Lower leg skin (tissue), 4 donors: ENCODE data around the gene PTPRN2. TPM values are rescaled to one million over a fixed set of nuclear protein-coding genes. Genes with fewer than 3 reads are reported as not detected.

Experiments
- DNase-seq, 2 donors: peaks; one replicate each; pipeline ENCODE4 v3.0.0-alpha.2; 2019; ENCODE audit warnings: low spot score in 2 of 2
- H3K4me3 ChIP-seq: fragments of 200-600 bp; sonication (generic); 2 replicates; pipeline ENCODE4 v1.5.1; 2017; ENCODE audit warnings: mild to moderate bottlenecking, low read depth; ENCODE audit not compliant: poor library complexity, severe bottlenecking
- CTCF ChIP-seq, 3 donors: fragments of 450-650 bp; IDR thresholded peaks; one replicate each; pipeline ENCODE4 v1.5.1; 2016; ENCODE audit warnings: antibody characterized with exemption in 3 of 3, mild to moderate bottlenecking in 3 of 3, moderate library complexity in 2 of 3
- POLR2A ChIP-seq, 2 donors: fragments of 450-650 bp; IDR thresholded peaks; one replicate each; pipeline ENCODE4 v1.6.1; 2016 to 2017; ENCODE audit warnings: antibody characterized with exemption in 2 of 2, mild to moderate bottlenecking in 1 of 2, moderate library complexity in 1 of 2
- WGBS, 2 donors: methylation state at CpG; one replicate each; pipeline ENCODE4 v1.1.5; 2018; 5-methylcytosine and 5-hydroxymethylcytosine counted together
- intact Hi-C: fragments of 100-400 bp; cut with DNase I; formaldehyde crosslinking; loops from one replicate; pipeline ENCODE4 v1.15.0; 2023; ENCODE audit warnings: low total_unique reads
- total RNA-seq, 4 donors: library from RNA; depleted of rRNA; stranded (reverse); fragments of >200 nt; gene quantifications; one replicate each; pipeline ENCODE4 v1.1.0, GENCODE V29; 2016

The PTPRN2 gene
- total RNA-seq, 4 donors from 2014 or later = 0.11 to 1.6 (median 0.92) TPM

- no peak overlapping the region for H3K4me3 ChIP-seq
- peak in 1 of 2 donors; percentile 63 for DNase-seq
- TF ChIP-seq CTCF (IDR thresholded peaks at IDR 0.05) (no peak), POLR2A (IDR thresholded peaks at IDR 0.05) (no peak)
- intact Hi-C loops = no loop called here
- 69 to 79% methylated on average over 11 to 16 of the region's 27 CpGs for WGBS, 2 donors
Measured at GRCh38 chr7:157711353-157711888, 876.2 kb downstream of the PTPRN2 start.

GRCh38 chr7:157710396-157710795, 877.2 kb downstream of the PTPRN2 start:
- 91 to 98% methylated on average over 7 to 8 of the region's 14 CpGs for WGBS, 2 donors
- intact Hi-C loops = no loop called here
- DNase-seq = peak in 1 of 2 donors; percentile 28
- no peak for TF ChIP-seq CTCF (IDR thresholded peaks at IDR 0.05)
- TF ChIP-seq POLR2A (IDR thresholded peaks at IDR 0.05) = no peak
- H3K4me3 ChIP-seq = no peak overlapping the region

- H3K4me3 ChIP-seq = no peak overlapping the region
- intact Hi-C loops = no loop called here
- TF ChIP-seq POLR2A (IDR thresholded peaks at IDR 0.05) = no peak
- no peak for TF ChIP-seq CTCF (IDR thresholded peaks at IDR 0.05)
- peak in 1 of 2 donors; percentile 61 for DNase-seq
- WGBS, 2 donors = 76 to 81% methylated on average over 23 to 26 of the region's 26 CpGs
Measured at GRCh38 chr7:157709531-157710251, 877.9 kb downstream of the PTPRN2 start.

- peak in 1 of 2 donors; percentile 62 for DNase-seq
- 66 to 68% methylated on average over 9 of the region's 9 CpGs for WGBS, 2 donors
- TF ChIP-seq POLR2A (IDR thresholded peaks at IDR 0.05) = no peak
- intact Hi-C loops = no loop called here
- H3K4me3 ChIP-seq = no peak overlapping the region
Measured at GRCh38 chr7:157708919-157709295, 878.7 kb downstream of the PTPRN2 start.

GRCh38 chr7:157707983-157708918, 879.4 kb downstream of the PTPRN2 start:
- intact Hi-C loops = no loop called here
- WGBS, 2 donors = 67 to 69% methylated on average over 23 of the region's 23 CpGs
- no peak overlapping the region for H3K4me3 ChIP-seq
- DNase-seq = peak in 1 of 2 donors; percentile 62
- no peak for TF ChIP-seq POLR2A (IDR thresholded peaks at IDR 0.05)
- no peak for TF ChIP-seq CTCF (IDR thresholded peaks at IDR 0.05)

- no peak for TF ChIP-seq CTCF (IDR thresholded peaks at IDR 0.05)
- no peak for TF ChIP-seq POLR2A (IDR thresholded peaks at IDR 0.05)
- DNase-seq = peak in 1 of 2 donors; percentile 59
- intact Hi-C loops = no loop called here
- 76 to 80% methylated on average over 9 of the region's 9 CpGs for WGBS, 2 donors
- H3K4me3 ChIP-seq = no peak overlapping the region
Measured at GRCh38 chr7:157704365-157704764, 883.3 kb downstream of the PTPRN2 start.
